Brain microvascular endothelial cell (primary cell): ENCODE results near the gene ZGRF1.

Source experiments
- DNase-seq: peaks from one replicate; pipeline ENCODE4 v3.0.0-alpha.2; 2020
- H3K27ac ChIP-seq: fragments of 250-450 bp; sonication (Bioruptor Pico); 2 replicates; pipeline ENCODE4 v1.5.1; 2020; ENCODE audit warnings: mild to moderate bottlenecking, moderate library complexity
- H3K27me3 ChIP-seq: fragments of 250-450 bp; sonication (Bioruptor Pico); replicated peaks from 2 replicates; pipeline ENCODE4 v1.5.1; 2020; ENCODE audit warnings: mild to moderate bottlenecking
- H3K36me3 ChIP-seq: fragments of 250-450 bp; sonication (Bioruptor Pico); replicated peaks from 2 replicates; pipeline ENCODE4 v1.5.1; 2020; ENCODE audit warnings: mild to moderate bottlenecking
- H3K4me3 ChIP-seq: 2 replicates; pipeline ENCODE4 v1.5.1; 2011; ENCODE audit warnings: low read depth, mild to moderate bottlenecking, control low read depth, low read length, moderate library complexity
- in situ Hi-C: cut with HindIII; loops from 2 replicates; pipeline ENCODE4 v1.10.0; 2017; ENCODE audit warnings: low sequenced_read_pairs, low pct_ligation_motif_present
- TF ChIP-seq, protein P1 (sequence below): IDR thresholded peaks from 2 replicates; pipeline ENCODE4 v1.5.1; 2011; ENCODE audit warnings: low read depth, mild to moderate bottlenecking, moderate library complexity, low read length, control low read depth, inconsistent platforms; ENCODE audit errors: missing control alignments

ZGRF1 gene

DNA sequence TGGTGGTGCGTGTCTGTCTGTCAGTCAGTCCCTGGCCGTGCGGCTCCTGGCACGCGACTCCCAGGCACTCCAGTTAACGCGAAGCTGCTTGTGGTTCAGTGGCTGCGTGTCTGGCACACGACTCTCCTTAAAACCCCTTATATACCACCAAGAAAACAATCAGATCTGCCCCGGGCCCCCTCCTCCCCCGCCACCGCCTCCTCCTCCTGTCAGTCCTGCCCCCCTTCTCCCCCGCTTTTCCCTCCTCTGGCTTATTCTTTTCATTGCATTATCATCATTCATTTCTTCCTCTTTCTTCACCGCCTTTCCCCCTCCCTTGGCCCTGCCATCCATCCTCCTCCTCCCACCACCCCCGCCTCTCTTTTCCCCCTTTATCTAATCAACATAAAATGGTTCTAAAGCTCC is 120.6 kb downstream of the ZGRF1 start, which contains the start of gene NEUROG2:
Gene NEUROG2, minus strand, starts transcription at position 115 of the 405 bp plus-strand sequence. CDS start 705 bp downstream, outside the sequence.
- in situ Hi-C loops = no loop called here

DNA sequence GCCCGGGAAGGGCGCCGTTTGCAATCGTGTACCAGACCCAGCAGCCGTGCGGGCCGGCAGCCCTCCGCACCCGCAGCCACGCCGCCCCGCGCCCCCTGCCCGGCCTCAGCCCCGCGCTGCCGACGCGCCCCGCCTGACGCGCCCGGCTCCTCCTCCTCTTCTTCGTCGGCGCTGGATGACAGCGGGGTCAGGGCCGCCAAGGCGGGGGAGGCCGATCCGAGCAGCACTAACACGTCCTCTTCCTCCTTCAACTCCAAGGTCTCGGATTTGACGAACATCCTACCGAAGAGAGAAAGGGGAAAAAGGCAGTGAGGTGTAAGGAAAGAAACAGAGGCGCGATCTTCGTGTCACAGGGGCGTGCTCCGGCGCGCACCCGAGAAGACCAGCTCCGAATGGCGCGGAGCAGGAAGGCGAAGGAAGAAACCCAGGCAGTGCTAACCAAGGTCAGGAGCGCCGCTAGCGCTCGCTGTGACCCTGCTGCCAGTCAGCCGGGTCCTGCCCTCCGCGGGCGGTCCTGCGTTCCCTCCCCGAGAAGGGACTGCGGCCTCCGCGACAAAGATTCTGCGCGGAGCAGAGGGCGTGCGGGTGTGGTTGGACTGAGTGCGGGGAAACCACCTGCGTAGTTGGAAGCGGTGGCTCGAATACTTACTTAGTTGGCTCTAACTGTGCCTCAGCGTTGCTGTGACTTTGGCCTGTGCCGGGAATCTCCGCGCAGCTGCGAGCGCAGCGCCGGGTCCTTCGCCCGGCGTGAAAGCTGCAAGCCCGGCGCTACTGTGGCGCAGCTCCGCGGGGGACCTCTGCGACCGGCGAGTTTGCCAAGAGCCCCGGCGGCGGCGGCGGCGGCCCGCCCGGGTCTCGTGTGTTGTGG is 121.3 kb downstream of the ZGRF1 start:
- DNase-seq = peak; percentile 18
- in situ Hi-C loops = no loop called here
- Histone ChIP-seq H3K27ac (no peak overlapping the region), H3K4me3 (peak overlapping the region; percentile 51), H3K36me3 (no peaks in the 10 kb centered on the region), H3K27me3 (peaks cover 84% of the 10 kb centered on the region)
- TF ChIP-seq, protein P1, sequence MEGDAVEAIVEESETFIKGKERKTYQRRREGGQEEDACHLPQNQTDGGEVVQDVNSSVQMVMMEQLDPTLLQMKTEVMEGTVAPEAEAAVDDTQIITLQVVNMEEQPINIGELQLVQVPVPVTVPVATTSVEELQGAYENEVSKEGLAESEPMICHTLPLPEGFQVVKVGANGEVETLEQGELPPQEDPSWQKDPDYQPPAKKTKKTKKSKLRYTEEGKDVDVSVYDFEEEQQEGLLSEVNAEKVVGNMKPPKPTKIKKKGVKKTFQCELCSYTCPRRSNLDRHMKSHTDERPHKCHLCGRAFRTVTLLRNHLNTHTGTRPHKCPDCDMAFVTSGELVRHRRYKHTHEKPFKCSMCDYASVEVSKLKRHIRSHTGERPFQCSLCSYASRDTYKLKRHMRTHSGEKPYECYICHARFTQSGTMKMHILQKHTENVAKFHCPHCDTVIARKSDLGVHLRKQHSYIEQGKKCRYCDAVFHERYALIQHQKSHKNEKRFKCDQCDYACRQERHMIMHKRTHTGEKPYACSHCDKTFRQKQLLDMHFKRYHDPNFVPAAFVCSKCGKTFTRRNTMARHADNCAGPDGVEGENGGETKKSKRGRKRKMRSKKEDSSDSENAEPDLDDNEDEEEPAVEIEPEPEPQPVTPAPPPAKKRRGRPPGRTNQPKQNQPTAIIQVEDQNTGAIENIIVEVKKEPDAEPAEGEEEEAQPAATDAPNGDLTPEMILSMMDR = no peak

More for the DNA sequence above, 120.6 kb downstream of the ZGRF1 start, which contains the start of gene NEUROG2:
- TF ChIP-seq, protein P1 = no peak
- H3K27me3 ChIP-seq = peaks cover 84% of the 10 kb centered on the region
- no peak within 1 kb of the TSS for H3K27ac ChIP-seq
- peak within 1 kb of the TSS; percentile 51 for H3K4me3 ChIP-seq
- no peaks in the 10 kb centered on the region for H3K36me3 ChIP-seq
- DNase-seq = no peak

DNA sequence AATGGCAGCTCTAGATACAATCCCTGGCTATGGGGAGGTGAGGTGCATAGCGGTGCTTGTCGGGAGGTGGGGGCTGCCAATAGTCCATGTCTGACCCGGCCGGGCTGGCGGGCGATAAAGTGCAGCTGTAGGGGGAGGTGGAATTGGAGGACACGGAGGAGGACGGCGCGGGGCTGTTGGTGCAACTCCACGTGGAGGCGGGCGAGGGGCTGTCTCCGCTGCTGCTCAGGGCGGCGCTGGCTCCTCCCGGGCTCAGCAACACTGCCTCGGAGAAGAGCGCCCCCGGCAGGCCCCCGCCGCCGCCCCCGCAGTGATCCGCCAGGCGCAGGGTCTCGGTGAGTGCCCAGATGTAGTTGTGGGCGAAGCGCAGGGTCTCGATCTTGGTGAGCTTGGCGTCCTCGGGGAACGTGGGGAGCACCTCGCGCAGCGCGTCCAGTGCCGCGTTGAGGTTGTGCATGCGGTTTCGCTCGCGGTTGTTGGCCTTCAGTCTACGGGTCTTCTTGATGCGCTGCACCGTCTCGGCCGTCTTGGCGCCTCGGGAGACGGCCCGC is 122.0 kb downstream of the ZGRF1 start:
- DNase-seq = no peak
- in situ Hi-C loops = no loop called here
- H3K4me3 ChIP-seq = peak overlapping the region; percentile 51
- no peaks in the 10 kb centered on the region for H3K36me3 ChIP-seq
- no peak overlapping the region for H3K27ac ChIP-seq
- H3K27me3 ChIP-seq = peaks cover 82% of the 10 kb centered on the region
- TF ChIP-seq, protein P1 = no peak

DNA sequence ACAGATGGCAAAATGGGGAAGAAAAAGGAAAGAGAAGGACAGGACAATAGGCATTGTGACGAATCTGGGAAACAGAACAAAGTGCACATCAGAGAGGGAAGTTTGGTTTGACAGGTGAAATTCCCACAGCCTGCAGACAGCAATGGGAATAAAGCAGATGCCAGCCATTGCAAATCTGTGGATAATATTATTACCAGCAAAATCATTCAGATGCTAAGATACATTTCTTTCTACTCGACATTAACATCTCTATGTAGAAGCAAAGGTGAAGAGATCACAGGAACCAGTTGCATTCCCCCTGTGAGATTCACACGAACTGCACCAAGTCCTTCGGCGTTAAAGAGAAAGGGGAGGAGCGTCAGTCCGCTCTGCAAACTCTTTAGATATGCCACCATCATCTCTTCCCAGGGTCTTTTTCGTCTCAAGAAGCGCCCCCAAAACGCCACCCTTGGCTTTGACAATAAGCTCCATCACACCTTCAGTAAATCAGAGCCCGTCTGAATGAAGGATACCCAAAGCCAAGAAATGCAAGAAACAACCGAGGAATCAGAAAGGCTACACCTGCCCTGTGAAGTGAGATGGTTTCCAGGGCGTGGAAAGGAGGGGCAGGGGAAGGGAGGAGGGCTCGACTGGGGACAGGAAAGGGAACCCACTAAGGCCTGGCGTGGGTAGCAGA is 122.6 kb downstream of the ZGRF1 start:
- TF ChIP-seq, protein P1 = no peak

DNA sequence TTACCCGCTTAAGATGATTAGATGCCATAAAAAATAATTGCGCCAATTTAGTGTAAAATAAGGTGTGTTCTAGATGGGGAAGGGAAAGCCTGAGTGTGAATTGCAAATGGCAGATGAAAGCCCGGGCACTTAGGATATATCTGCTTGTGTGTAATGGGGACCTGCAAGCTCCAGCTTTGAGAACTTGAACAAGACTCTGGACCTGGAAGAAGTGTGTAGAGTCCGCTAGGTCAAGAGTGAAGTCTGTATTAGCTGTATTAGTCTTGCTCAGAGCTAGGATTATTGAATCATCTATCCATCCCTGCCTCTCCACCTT is 124.9 kb downstream of the ZGRF1 start:
- no peak for DNase-seq
- TF ChIP-seq, protein P1 = no peak
- Histone ChIP-seq H3K4me3 (no peak overlapping the region), H3K36me3 (no peaks in the 10 kb centered on the region), H3K27me3 (peaks cover 79% of the 10 kb centered on the region), H3K27ac (no peak overlapping the region)
- in situ Hi-C loops = no loop called here

More for the DNA sequence above, 122.6 kb downstream of the ZGRF1 start:
- no peak overlapping the region for H3K27ac ChIP-seq
- H3K36me3 ChIP-seq = no peaks in the 10 kb centered on the region
- no peak overlapping the region for H3K4me3 ChIP-seq
- no peak for DNase-seq
- in situ Hi-C loops = no loop called here
- peaks cover 85% of the 10 kb centered on the region for H3K27me3 ChIP-seq
